GM21360 (cell line): ENCODE measurements around the gene ZNF491.
"Not testable (repeated sequence)": the region's sequence is repeated elsewhere in the genome, so short reads cannot be mapped to it uniquely, and the experiment has no call there.

Experiments
- ATAC-seq: cut with Tn5 transposase; IDR thresholded peaks from one replicate; pipeline ENCODE4 v1.9.1; 2021; ENCODE audit warnings: mild to moderate bottlenecking, moderate library complexity; ENCODE audit not compliant: unreplicated experiment

ZNF491 gene

DNA sequence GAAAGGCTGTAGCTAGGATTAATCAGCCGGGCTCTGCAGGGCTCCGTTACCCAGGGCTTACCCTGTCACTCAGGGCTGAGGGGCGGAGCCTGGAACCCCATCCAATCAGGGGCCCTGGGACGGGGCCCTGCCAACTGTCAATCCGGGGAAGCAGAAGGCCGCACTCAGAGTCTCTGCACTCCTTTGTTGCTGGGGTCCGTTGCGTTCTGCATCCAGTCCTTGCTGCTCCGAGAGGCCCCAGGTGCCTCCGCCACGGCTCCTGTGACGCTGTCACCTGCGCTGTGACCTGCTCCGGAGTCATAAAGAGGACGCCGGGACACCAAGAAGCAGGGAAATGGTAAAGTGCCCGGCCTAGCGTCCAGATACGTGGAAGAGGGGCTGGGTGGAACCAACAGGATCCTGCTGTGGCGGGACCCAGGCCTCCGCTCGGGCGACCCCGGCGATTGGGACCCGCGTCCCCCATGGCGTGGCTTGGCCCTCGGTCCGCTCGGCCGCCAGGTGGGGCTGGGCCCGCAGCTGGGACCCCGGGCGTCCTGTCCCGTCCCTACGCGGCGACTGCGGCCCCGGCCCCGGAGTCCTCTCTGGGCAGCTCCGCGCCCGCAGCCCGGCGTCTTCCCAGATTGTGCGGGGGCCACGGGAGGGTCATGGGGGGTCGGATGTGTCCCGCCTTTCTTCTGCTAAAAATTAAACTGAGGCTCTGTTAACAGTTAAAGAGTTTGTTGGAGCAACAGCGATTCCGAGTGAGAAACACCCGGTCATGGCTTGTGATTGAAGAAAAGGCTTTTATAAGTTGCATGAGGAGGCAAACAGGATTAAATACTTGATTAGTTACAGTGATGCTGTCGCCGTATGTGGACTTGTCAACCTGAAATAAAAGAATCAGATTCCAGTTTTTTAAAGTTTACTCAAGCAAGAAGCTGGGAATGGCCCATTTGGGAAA, at the start of gene ZNF491:
Gene ZNF491, plus strand, starts transcription at position 133 of the 940 bp plus-strand sequence. CDS start 7,431 bp downstream, outside the sequence.
- ATAC-seq: peak; percentile 89

DNA sequence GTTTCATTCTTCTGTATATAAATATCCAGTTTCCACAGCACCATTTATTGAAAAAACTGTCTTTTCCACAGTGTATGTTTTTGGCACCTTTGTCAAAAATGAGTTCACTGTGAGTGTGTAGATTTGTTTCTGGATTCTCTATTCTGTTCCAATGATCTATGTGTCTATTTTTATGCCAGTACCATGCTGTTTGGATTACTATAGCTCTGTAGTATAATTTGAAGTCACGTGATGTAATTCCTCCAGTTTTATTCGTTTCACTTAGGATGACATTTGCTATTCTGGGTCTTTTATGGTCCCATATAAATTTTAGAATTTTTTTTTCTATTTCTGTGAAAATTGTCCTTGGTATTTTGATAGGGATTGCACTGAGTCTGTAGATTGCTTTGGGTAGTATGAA, 48.6 kb upstream of the ZNF491 start:
- no peak for ATAC-seq

DNA sequence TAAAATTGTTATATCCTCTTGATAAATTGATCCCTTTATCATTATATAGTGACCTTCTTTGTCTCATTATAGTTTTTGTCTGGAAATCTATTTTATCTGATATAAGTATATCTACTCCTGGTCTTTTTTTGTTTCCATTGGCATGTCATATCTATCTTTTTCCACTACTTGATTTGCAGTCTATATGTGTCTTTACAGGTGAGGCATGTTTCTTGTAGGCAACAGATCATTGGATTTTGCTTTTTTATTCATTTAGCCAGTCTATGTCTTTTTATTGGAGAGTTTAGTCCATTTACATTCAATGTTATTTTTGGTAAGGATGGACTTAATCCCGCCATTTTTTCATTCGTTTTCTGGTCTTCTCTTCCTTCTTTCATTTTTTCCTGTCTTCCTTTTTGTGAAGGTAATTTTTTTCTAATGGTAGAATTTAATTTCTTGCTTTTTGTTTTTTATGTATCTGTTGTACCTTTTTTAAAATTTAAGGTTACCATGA, 46.0 kb upstream of the ZNF491 start:
- ATAC-seq: no peak

DNA sequence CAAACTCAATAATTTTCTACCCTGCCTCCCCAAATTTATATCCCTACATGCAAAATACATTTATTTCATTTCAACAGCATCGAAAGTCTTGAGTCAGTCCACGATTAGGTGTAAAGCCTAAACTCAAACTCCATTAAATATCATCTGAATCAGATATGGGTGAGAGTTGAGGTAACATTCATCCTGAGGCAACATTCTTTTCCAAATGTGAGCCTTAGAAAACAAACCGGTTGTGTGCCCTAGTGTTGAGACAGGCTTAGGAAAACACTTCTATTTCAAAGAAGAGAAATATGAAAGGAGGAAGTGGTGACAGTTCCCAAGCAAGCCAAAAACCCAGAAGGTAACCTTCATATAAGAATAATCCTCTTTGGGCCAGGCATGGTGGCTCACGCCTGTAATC, 43.7 kb upstream of the ZNF491 start:
- ATAC-seq: no peak

DNA sequence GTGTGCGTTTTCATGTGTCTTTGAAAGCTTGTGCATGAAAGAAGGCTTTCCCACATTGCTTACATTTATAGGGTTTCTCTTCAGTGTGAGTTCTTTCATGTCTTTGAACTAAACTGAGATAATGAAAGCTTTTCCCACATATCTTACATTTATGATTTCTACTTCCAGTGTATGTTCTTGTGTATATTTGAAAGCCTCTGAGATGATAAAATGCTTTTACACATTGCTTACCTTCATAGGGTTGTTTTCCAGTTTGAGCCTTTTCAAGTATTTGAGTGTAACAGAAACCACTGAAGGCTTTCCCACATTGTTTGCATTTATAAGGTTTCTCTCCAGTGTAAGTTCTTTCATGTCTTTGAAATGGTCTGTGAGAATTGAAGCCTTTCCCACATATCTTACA, 41.4 kb upstream of the ZNF491 start:
- no peak for ATAC-seq

DNA sequence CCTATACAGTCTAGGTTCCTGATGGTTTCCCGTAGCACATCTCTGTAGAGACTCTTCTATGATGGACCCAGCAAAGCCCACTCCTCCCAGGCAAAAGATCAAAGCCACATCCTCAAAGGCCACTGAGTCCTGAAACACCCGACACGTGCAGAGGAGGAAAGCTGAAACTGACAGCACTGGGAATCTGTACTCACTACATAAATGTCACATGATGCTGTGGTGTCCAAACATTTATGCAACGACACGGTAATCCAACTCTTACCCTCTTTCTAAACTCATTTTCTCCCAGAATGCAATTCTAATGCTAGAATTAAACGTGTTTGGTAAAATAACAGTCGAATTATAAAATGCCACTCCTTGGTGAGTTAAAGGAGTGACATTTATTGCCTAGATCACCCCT, 38.5 kb upstream of the ZNF491 start:
- no peak for ATAC-seq

DNA sequence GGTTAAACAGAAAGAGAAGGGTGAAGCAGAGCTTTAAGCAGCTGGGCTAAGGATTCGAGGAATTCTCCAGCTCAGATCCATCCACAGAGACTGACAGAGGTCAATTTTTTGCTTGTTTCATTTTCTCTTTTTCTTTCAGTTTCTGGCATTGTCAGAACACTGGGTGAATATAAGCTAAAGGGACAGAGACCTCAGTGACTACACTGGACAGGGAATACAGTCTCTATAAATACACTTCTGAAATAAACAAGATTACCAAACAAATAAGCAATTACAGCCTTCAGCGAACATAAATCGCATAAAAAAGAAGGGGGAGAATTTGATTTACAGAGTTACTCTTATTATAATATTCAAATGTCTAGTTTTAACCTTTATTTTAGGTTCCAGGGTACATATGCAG, 35.2 kb upstream of the ZNF491 start:
- ATAC-seq: no peak

DNA sequence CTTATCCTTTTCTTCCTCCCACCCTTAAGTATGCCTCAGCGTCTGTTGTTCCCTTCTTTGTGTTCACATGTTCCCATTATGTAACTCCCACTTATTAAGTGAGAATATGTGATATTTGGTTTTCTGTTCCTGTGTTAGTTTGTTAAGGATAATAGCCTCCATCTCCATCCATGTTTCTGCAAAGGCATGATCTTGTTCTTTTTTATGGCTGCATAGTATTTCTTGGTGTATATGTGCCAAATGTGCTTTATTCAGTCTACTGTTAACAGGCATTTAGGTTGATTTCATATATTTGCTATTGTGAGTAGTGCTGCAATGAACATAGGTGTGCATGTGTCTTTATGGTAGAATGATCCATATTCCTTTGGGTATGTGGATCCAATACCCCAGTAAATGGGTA, 34.7 kb upstream of the ZNF491 start:
- no peak for ATAC-seq

DNA sequence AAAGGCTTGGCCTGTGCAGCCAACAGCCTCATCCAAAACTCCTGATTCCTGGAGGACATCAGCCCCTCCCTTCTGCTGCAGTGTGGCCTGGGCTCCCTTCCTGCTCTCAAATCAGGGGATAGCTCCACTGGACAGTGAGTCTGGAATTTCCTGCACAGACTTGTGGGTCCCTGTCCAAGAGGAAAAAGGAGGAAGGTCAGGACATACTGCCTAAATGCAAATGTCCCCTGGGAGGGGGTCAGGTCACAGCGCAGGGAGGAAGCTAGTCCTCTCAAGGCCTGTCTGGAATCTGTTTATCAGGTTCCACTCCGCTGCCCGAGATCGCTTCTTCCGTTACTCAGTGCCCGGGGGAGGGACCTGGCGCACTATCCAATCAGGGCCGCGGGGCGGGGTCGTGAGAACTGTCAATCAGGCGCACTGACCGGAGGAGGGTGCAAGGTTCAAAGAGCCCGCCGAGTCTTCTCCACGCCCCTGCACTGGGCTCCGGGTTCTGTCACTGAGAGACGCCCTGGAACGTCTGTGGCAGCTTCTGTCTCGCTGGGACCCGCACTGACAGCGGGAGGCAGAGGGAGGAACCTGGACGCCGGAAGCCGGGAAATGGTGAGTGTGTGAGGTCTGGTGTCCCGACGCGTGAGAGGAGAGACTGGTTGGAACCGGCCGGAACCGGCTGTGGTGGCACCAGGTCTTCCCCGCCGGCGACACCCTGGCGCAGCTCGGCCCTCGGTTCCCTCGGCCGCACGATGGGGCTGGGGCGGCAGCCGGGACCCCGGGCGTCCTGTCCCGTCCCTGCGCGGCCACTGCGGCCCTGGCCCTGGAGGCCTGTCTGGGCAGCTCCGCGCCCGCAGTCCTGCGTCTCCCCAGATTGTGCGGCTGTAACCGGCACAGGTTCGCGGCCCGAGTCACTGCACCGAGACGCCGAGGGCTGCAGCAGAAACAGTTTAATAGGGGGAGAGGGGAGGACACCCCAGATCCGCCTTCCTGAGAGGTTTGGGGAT, 31.4 kb upstream of the ZNF491 start, which contains the start of gene ZNF441:
Gene ZNF441, plus strand, starts transcription at position 404 of the 995 bp plus-strand sequence. Its CDS starts 194 bp downstream, at position 598.
- peak; percentile 80 for ATAC-seq

DNA sequence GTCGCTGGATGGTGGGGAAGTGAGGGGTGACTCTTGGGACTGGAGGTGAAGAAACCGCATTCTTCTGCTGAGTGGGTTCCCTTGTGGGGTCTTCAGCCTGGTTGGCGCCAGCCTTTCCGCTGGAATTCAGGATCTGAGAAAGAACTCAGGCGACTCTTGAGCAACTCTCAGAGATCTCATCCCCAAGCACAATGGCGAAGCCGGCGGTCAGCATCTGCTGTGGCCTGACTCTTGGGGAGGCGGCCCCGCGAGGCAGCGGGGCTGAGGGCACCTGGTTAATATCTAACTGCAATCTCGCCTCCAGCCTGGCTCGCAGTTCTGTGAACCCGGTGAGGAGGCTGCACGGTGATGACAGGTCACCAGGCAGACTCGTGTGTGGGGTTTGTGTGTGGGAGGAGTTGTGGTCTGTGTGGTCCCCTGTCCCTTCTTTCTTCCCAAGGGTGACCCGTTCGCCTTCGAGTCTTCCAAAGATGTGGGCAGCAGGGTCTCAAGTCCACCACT, 30.6 kb upstream of the ZNF491 start:
- no peak for ATAC-seq

DNA sequence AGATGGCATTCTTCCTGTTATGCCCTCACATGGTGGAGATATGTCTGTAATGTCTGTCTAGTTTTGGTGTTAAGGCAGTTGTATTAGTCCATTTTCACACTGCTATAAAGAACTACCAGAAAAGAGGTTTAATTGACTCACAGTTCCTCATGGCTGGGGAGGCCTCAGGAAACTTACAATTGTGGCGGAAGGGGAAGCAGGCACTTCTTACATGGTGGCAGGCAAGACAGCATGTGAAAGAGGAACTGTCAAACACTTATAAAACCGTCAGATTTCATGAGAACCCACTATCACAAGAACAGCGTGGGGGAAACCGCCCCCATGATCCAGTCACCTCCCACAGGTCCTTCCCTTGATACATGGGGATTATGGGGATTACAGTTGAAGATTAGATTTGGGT, 28.3 kb upstream of the ZNF491 start:
- no peak for ATAC-seq

DNA sequence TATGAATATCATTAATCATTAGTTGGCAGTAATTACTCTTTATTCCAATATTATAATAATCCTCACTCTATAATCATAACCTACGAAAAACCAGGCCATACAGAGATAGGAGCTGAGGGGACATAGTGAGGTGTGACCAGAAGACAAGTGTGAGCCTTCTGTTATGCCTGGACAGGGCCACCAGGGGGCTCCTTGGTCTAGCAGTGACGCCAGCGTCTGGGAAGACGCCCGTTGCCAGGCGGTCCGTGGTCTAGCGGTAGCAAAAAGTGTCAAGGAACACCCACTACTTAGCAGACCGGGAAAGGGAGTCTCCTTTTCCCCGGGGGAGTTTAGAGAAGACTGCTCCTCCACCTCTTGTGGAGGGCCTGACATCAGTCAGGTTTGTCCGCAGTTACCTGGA, 26.8 kb upstream of the ZNF491 start:
- ATAC-seq: not testable (repeated sequence)

DNA sequence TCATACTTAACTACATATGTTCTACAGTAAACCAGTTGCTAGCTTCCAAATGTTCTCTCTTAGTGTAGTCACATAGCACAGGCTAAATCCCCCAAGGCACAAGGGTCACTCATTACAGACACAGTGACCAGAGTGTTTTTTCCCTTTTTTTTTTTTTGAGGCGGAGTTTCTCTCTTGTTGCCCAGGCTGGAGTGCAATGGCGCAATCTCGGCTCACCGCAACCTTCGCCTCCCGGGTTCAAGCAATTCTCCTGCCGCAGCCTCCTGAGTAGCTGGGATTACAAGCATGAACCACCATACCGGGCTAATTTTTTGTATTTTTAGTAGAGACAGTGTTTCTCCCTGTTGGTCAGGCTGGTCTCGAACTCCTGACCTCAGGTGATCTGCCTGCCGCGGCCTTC, 21.7 kb upstream of the ZNF491 start:
- not testable (repeated sequence) for ATAC-seq

DNA sequence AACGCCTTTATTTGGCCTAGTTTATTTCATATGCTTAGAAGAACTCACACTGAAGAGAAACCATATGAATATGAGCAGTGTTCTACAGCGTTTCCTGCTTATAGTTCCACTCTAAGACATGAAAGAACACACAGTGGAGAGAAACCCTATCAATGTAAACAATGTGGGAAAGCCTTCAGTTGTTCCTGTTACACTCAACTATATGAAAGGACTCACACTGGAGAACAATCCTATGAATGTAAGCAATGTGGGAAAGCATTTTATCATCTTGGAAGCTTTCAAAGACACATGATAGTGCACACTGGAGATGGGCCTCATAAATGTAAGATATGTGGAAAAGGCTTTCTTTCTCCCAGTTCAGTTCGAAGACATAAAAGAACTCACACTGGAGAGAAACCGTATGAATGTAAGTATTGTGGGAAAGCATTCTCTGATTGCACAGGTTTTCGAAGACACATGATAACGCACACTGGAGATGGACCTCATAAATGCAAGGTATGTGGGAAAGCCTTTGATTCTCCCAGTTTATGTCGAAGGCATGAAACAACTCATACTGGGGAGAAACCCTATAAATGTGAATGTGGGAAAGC, 17.8 kb upstream of the ZNF491 start:
- no peak for ATAC-seq

DNA sequence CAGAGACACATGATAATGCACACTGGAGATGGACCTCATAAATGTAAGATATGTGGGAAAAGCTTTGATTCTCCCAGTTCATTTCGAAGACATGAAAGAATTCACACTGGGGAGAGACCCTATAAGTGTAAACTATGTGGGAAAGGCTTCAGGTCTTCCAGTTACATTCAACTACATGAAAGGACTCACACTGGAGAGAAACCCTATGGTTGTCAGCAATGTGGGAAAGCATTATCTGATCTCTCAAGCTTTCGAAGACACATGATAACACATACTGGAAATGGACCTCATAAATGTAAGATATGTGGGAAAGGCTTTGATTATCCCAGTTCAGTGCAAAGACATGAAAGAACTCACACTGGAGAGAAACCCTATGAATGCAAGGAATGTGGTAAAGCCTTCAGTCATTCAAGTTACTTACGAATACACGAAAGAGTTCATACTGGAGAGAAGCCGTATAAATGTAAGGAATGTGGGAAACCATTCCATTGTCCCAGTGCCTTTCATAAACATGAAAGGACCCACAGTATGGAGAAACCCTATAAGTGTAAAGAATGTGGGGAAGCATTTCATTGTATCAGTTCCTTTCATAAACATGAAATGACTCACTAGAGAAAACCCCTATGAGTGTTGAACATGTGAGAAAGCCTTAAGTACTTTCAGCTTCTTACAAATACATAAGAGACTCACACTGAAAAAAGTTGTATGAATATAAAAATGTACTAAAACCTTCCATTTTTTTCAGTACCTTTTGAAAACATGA, 16.8 kb upstream of the ZNF491 start:
- ATAC-seq: no peak

DNA sequence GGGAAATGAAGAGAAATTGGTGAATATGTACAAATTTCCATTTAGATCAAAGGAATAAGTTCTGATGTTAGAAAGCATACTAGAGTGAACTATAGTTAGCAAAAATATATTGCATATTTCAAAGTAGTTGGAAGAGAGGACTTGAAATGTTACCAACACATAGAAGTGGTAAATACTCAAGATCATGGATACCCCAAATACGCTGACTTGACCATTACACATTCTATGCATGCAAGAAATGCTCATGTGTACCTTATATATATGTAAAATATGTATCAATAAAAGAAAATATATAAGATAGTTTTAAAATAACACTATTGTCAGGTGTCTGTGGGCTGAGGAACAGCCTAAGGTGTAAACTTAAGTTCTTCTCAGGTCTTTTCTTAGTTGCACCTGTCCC, 14.6 kb upstream of the ZNF491 start:
- no peak for ATAC-seq

DNA sequence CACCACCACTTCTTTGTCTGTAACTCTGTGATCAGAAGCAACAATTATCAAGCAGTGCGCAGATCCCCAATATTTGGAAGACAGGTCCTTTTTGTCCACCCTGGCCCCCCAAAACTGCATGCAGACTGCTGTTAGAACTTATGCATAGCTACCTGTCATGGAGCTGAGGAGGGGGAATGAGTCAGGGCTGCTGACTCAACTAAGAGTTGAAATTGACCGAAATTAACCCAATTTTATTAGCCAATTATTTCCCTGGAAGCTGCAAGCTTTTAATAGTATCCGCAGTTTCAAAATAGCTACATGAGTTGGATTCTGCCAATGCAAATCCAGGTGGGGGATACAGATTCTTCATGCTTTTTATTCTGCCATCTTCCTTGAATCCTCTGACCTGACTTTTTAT, 14.0 kb upstream of the ZNF491 start:
- no peak for ATAC-seq

DNA sequence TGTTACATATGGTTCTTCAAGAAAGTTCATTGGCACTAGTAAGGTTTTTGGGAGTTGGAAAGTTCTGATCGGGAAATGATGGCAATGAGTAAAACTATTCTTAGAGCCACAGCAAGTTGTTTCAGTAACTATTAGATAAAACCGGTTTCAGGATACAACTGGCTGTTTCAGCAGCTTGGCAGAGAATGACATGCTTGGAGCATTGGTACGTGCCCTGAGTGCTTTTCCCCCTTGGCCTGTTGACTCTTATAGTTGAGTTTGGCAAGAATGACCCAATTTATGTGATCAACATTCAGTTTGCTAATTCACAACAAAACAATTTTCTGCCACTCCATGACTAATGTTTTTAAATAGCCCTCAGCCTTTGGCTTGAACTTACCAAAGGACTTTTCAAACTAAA, 10.8 kb upstream of the ZNF491 start:
- ATAC-seq: no peak

DNA sequence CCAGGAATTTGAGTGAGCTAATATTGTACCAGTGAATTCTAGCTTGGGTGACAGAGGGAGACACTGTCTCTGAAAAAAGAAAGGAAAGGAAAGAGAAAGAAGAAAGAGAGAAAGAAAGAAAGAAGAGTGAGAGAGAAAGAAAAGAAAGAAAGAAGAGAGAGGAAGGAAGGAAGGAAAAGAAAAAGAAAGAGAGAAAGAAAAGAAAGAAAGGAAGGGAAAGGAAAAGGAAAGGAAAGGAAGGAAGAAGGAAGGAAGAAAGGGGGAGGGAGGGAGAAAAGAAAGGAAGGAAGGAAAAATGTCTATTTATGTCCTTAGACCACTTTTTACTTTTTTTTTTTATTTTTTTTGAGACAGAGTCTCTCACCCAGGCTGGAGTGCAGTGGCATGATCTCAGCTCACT, 5.4 kb upstream of the ZNF491 start:
- ATAC-seq: no peak

DNA sequence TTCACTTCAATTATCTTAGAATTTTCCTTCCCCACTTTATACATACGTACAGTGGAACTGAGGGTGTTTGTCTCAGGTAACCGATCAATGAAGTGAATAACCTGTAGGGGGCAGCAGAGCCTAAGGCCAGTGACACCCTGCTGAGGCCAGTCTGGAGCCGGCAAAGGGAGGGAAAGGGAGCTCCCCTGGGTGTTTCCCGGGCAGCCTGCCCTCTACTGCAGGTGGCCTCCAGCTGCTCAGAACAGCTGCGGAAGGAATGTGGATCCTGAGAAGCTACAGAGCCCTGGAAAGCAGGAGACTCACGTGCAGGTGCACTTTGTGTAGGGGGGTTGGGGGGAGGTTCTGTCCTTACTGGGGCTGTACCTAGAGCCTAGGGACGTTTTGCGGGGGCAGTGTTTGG, 832 bp upstream of the ZNF491 start:
- ATAC-seq: peak; percentile 56
